ENCODE data around the gene CDKL1.

Gene CDKL1

GRCh38 chr14:50396631-50397389 is at the start of gene CDKL1:
Gene CDKL1 (minus strand): TSS chr14:50396881. CDS start chr14:50395868, 1,013 bp downstream.
- no peaks in the 10 kb centered on the region for H3K9me3 Mint-ChIP-seq (ENCODE audit: low read depth)
- peak within 1 kb of the TSS; percentile 93 for H3K4me3 Mint-ChIP-seq
- peaks cover 4% of the 10 kb centered on the region for H3K36me3 Mint-ChIP-seq
- H3K4me1 Mint-ChIP-seq (ENCODE audit: low read depth), result peaks cover 13% of the 10 kb centered on the region
- H3K27me3 Mint-ChIP-seq, result peaks cover 1% of the 10 kb centered on the region
- H3K27ac Mint-ChIP-seq, result peak within 1 kb of the TSS; percentile 92

- Mint-ChIP-seq H3K9me3 (ENCODE audit: low read depth) (peaks cover 7% of the 10 kb centered on the region), H3K27me3 (no peaks in the 10 kb centered on the region), H3K27ac (no peak overlapping the region), H3K4me3 (no peak overlapping the region), H3K36me3 (peaks cover 28% of the 10 kb centered on the region), H3K4me1 (ENCODE audit: low read depth) (no peaks in the 10 kb centered on the region)
Measured at GRCh38 chr14:50434528-50434927, 37.8 kb upstream of the CDKL1 start.

- Mint-ChIP-seq H3K27me3 (no peaks in the 10 kb centered on the region), H3K4me1 (ENCODE audit: low read depth) (no peaks in the 10 kb centered on the region), H3K27ac (no peak overlapping the region), H3K4me3 (no peak overlapping the region), H3K9me3 (ENCODE audit: low read depth) (peaks cover 4% of the 10 kb centered on the region), H3K36me3 (peaks cover 22% of the 10 kb centered on the region)
Measured at GRCh38 chr14:50432131-50432530, 35.5 kb upstream of the CDKL1 start.

- H3K4me1 Mint-ChIP-seq (ENCODE audit: low read depth), result no peaks in the 10 kb centered on the region
- H3K27ac Mint-ChIP-seq, result no peak overlapping the region
- H3K9me3 Mint-ChIP-seq (ENCODE audit: low read depth), result no peaks in the 10 kb centered on the region
- no peak overlapping the region for H3K4me3 Mint-ChIP-seq
- peaks cover 8% of the 10 kb centered on the region for H3K36me3 Mint-ChIP-seq
- H3K27me3 Mint-ChIP-seq, result no peaks in the 10 kb centered on the region
Measured at GRCh38 chr14:50425816-50426215, 29.1 kb upstream of the CDKL1 start.

- H3K4me1 Mint-ChIP-seq (ENCODE audit: low read depth), result no peaks in the 10 kb centered on the region
- H3K36me3 Mint-ChIP-seq, result peaks cover 11% of the 10 kb centered on the region
Measured at GRCh38 chr14:50425105-50425504, 28.4 kb upstream of the CDKL1 start.

GRCh38 chr14:50423529-50423928 is 26.8 kb upstream of the CDKL1 start:
- no peaks in the 10 kb centered on the region for H3K4me1 Mint-ChIP-seq (ENCODE audit: low read depth)
- peaks cover 10% of the 10 kb centered on the region for H3K36me3 Mint-ChIP-seq
- H3K27ac Mint-ChIP-seq, result no peak overlapping the region
- no peak overlapping the region for H3K4me3 Mint-ChIP-seq
- H3K9me3 Mint-ChIP-seq (ENCODE audit: low read depth), result no peaks in the 10 kb centered on the region
- no peaks in the 10 kb centered on the region for H3K27me3 Mint-ChIP-seq

More at GRCh38 chr14:50425105-50425504, 28.4 kb upstream of the CDKL1 start:
- Mint-ChIP-seq H3K9me3 (ENCODE audit: low read depth) (no peaks in the 10 kb centered on the region), H3K27ac (no peak overlapping the region), H3K4me3 (no peak overlapping the region), H3K27me3 (no peaks in the 10 kb centered on the region)

- H3K27me3 Mint-ChIP-seq, result no peaks in the 10 kb centered on the region
- H3K4me1 Mint-ChIP-seq (ENCODE audit: low read depth), result peaks cover 3% of the 10 kb centered on the region
- H3K4me3 Mint-ChIP-seq, result no peak overlapping the region
- H3K27ac Mint-ChIP-seq, result no peak overlapping the region
- peaks cover 19% of the 10 kb centered on the region for H3K36me3 Mint-ChIP-seq
- H3K9me3 Mint-ChIP-seq (ENCODE audit: low read depth), result no peaks in the 10 kb centered on the region
Measured at GRCh38 chr14:50421499-50421898, 24.8 kb upstream of the CDKL1 start.

- Mint-ChIP-seq H3K4me1 (ENCODE audit: low read depth) (peaks cover 3% of the 10 kb centered on the region), H3K27me3 (no peaks in the 10 kb centered on the region), H3K9me3 (ENCODE audit: low read depth) (peaks cover 4% of the 10 kb centered on the region), H3K27ac (no peak overlapping the region), H3K36me3 (peaks cover 29% of the 10 kb centered on the region), H3K4me3 (no peak overlapping the region)
Measured at GRCh38 chr14:50417853-50418252, 21.2 kb upstream of the CDKL1 start.

GRCh38 chr14:50410921-50411320 is 14.2 kb upstream of the CDKL1 start:
- Mint-ChIP-seq H3K4me3 (no peak overlapping the region), H3K27ac (no peak overlapping the region), H3K4me1 (ENCODE audit: low read depth) (no peaks in the 10 kb centered on the region), H3K9me3 (ENCODE audit: low read depth) (peaks cover 27% of the 10 kb centered on the region), H3K27me3 (no peaks in the 10 kb centered on the region), H3K36me3 (peaks cover 19% of the 10 kb centered on the region)

- Mint-ChIP-seq H3K4me3 (no peak overlapping the region), H3K9me3 (ENCODE audit: low read depth) (peaks cover 27% of the 10 kb centered on the region), H3K27ac (no peak overlapping the region), H3K36me3 (peaks cover 19% of the 10 kb centered on the region), H3K27me3 (no peaks in the 10 kb centered on the region), H3K4me1 (ENCODE audit: low read depth) (no peaks in the 10 kb centered on the region)
Measured at GRCh38 chr14:50410071-50410470, 13.4 kb upstream of the CDKL1 start.

- H3K36me3 Mint-ChIP-seq, result peaks cover 10% of the 10 kb centered on the region
- no peak overlapping the region for H3K27ac Mint-ChIP-seq
- H3K4me3 Mint-ChIP-seq, result no peak overlapping the region
- H3K9me3 Mint-ChIP-seq (ENCODE audit: low read depth), result peaks cover 22% of the 10 kb centered on the region
- H3K4me1 Mint-ChIP-seq (ENCODE audit: low read depth), result no peaks in the 10 kb centered on the region
- H3K27me3 Mint-ChIP-seq, result no peaks in the 10 kb centered on the region
Measured at GRCh38 chr14:50407111-50407812, 10.6 kb upstream of the CDKL1 start.

- no peak overlapping the region for H3K27ac Mint-ChIP-seq
Measured at GRCh38 chr14:50403419-50403818, 6.7 kb upstream of the CDKL1 start.

GRCh38 chr14:50402965-50403364 is 6.3 kb upstream of the CDKL1 start:
- no peaks in the 10 kb centered on the region for H3K9me3 Mint-ChIP-seq (ENCODE audit: low read depth)
- no peaks in the 10 kb centered on the region for H3K4me1 Mint-ChIP-seq (ENCODE audit: low read depth)
- H3K36me3 Mint-ChIP-seq, result peaks cover 6% of the 10 kb centered on the region
- no peaks in the 10 kb centered on the region for H3K27me3 Mint-ChIP-seq
- no peak overlapping the region for H3K4me3 Mint-ChIP-seq
- H3K27ac Mint-ChIP-seq, result no peak overlapping the region

More at GRCh38 chr14:50403419-50403818, 6.7 kb upstream of the CDKL1 start:
- no peaks in the 10 kb centered on the region for H3K27me3 Mint-ChIP-seq
- no peaks in the 10 kb centered on the region for H3K9me3 Mint-ChIP-seq (ENCODE audit: low read depth)
- no peaks in the 10 kb centered on the region for H3K4me1 Mint-ChIP-seq (ENCODE audit: low read depth)
- H3K4me3 Mint-ChIP-seq, result no peak overlapping the region
- H3K36me3 Mint-ChIP-seq, result peaks cover 6% of the 10 kb centered on the region

GRCh38 chr14:50400461-50400860 is 3.8 kb upstream of the CDKL1 start:
- H3K27me3 Mint-ChIP-seq, result peaks cover 1% of the 10 kb centered on the region
- no peak overlapping the region for H3K4me3 Mint-ChIP-seq
- H3K36me3 Mint-ChIP-seq, result peaks cover 2% of the 10 kb centered on the region
- no peak overlapping the region for H3K27ac Mint-ChIP-seq
- H3K9me3 Mint-ChIP-seq (ENCODE audit: low read depth), result no peaks in the 10 kb centered on the region
- H3K4me1 Mint-ChIP-seq (ENCODE audit: low read depth), result peaks cover 13% of the 10 kb centered on the region

- H3K4me3 Mint-ChIP-seq, result no peak overlapping the region
Measured at GRCh38 chr14:50399251-50400032, 2.8 kb upstream of the CDKL1 start.

More at GRCh38 chr14:50399251-50400032, 2.8 kb upstream of the CDKL1 start:
- Mint-ChIP-seq H3K9me3 (ENCODE audit: low read depth) (no peaks in the 10 kb centered on the region), H3K36me3 (peaks cover 2% of the 10 kb centered on the region), H3K27ac (no peak overlapping the region), H3K4me1 (ENCODE audit: low read depth) (peaks cover 13% of the 10 kb centered on the region), H3K27me3 (peaks cover 1% of the 10 kb centered on the region)

Measured in activated naive CD8-positive, alpha-beta T cell (primary cell).